Spleen (tissue), 11 donors: ENCODE results near the gene CSNK2A1. TPM values are rescaled to one million over a fixed set of nuclear protein-coding genes. Genes with fewer than 3 reads are reported as not detected.
A peak's percentile ranks its signal among the peaks of the same experiment; 100 is the strongest.

Experiments
- DNase-seq: peaks from one replicate; pipeline ENCODE4 v3.0.0-alpha.2; 2020
- H3K27ac ChIP-seq, 8 donors: fragments of 200-600 bp; sonication (generic) in 7 of 8; 1 replicate in 4 of 8; 2 replicates in 4 of 8; pipeline versions ENCODE4 v1.5.0 to v1.8.0; 2016 to 2021; ENCODE audit warnings: inconsistent platforms in 4 of 8, mild to moderate bottlenecking in 4 of 8, moderate library complexity in 1 of 8
- H3K27me3 ChIP-seq, 7 donors: fragments of 200-600 bp; sonication (generic) in 6 of 7; replicated peaks in 1 of 7; 1 replicate in 4 of 7; 2 replicates in 3 of 7; pipeline versions ENCODE4 v1.5.0 to v1.8.0; 2016 to 2021; ENCODE audit warnings: inconsistent platforms in 3 of 7, mild to moderate bottlenecking in 1 of 7
- H3K36me3 ChIP-seq, 6 donors: fragments of 200-600 bp; sonication (generic) in 5 of 6; 1 replicate in 4 of 6; 2 replicates in 2 of 6; pipeline versions ENCODE4 v1.5.0 to v1.8.0; 2016 to 2021; ENCODE audit warnings: inconsistent platforms in 2 of 6
- H3K4me1 ChIP-seq, 6 donors: fragments of 200-600 bp; sonication (generic) in 5 of 6; 1 replicate in 3 of 6; 2 replicates in 3 of 6; pipeline versions ENCODE4 v1.5.0 to v1.8.0; 2016 to 2021; ENCODE audit warnings: inconsistent platforms in 3 of 6
- H3K4me3 ChIP-seq, 8 donors: fragments of 200-600 bp; sonication (generic) in 7 of 8; 1 replicate in 4 of 8; 2 replicates in 4 of 8; pipeline versions ENCODE4 v1.5.0 to v1.8.0; 2016 to 2021; ENCODE audit warnings: inconsistent platforms in 4 of 8, mild to moderate bottlenecking in 4 of 8, moderate library complexity in 2 of 8
- H3K9me3 ChIP-seq, 8 donors: fragments of 200-600 bp; sonication (generic) in 7 of 8; 1 replicate in 4 of 8; 2 replicates in 4 of 8; pipeline versions ENCODE4 v1.5.0 to v1.8.0; 2016 to 2021; ENCODE audit warnings: inconsistent platforms in 4 of 8
- POLR2A ChIP-seq, 3 donors: fragments of 450-650 bp; IDR thresholded peaks; one replicate each; pipeline ENCODE4 v1.5.1; 2017; ENCODE audit warnings: antibody characterized with exemption in 3 of 3, mild to moderate bottlenecking in 1 of 3
- POLR2AphosphoS5 ChIP-seq, 3 donors: sonication (generic); formaldehyde crosslinking; IDR thresholded peaks; one replicate each; pipeline ENCODE4 v1.5.1; 2017; ENCODE audit warnings: antibody characterized with exemption in 3 of 3
- WGBS, 5 donors: extraction: QIAGEN DNeasy Blood & Tissue Kit in 3 of 5; methylation state at CpG; one replicate each; pipeline versions ENCODE4 v1.1.5 to v1.1.7; 2013 to 2018; 5-methylcytosine and 5-hydroxymethylcytosine counted together
- intact Hi-C: fragments of 100-400 bp; cut with DNase I; formaldehyde crosslinking; loops from one replicate; pipeline ENCODE4 v1.15.0; 2023; ENCODE audit warnings: low total_unique reads
- polyA plus RNA-seq, 3 donors: library from polyadenylated mRNA; stranded (reverse); fragments of 200-250 nt; gene quantifications; one replicate each; pipeline ENCODE4 v1.2.1, GENCODE V29; 2013
- total RNA-seq, 7 donors: library from RNA; depleted of rRNA in 3 of 7; stranded (reverse); fragments of >200 nt in 3 of 7; fragmentation: NEBNext Ultra II Directional in 4 of 7; extraction: Animal tissue kit (Norgen Biotek cat#: 25700) in 4 of 7; gene quantifications; one replicate each; pipeline versions ENCODE4 v1.1.0 to v1.2.1, GENCODE V29; 2016 to 2021
- TF ChIP-seq, protein P1 (sequence below), 11 experiments: fragments of 200-600 bp in 7 of 11; fragments of 450-650 bp in 4 of 11; sonication (generic) in 4 of 11; IDR thresholded peaks in 8 of 11; conservative IDR thresholded peaks in 3 of 11; 1 replicate in 7 of 11; 2 replicates in 4 of 11; pipeline versions ENCODE4 v1.4.0 to v1.8.0; 2016 to 2021; ENCODE audit warnings: antibody characterized with exemption in 11 of 11, inconsistent platforms in 4 of 11, mild to moderate bottlenecking in 1 of 11
- donor health status: healthy with polysubstance abuse.
- donor health status: DM: no; HTN: no; CAD: no; lungs with moderate emphysema.
- donor health status: DM: no; HTN: no; CAD: no.
- donor health status: Bipolar disorder and iron deficiency.
- donor health status: healthy.
- donor health status: DM: no; HTN: no; CAD: no.
- donor health status: DM: yes; HTN: yes; CAD: no.

Gene CSNK2A1
- total and polyA plus RNA-seq, 10 donors, result 16.4 to 92.9 (median 88.1) TPM

DNA sequence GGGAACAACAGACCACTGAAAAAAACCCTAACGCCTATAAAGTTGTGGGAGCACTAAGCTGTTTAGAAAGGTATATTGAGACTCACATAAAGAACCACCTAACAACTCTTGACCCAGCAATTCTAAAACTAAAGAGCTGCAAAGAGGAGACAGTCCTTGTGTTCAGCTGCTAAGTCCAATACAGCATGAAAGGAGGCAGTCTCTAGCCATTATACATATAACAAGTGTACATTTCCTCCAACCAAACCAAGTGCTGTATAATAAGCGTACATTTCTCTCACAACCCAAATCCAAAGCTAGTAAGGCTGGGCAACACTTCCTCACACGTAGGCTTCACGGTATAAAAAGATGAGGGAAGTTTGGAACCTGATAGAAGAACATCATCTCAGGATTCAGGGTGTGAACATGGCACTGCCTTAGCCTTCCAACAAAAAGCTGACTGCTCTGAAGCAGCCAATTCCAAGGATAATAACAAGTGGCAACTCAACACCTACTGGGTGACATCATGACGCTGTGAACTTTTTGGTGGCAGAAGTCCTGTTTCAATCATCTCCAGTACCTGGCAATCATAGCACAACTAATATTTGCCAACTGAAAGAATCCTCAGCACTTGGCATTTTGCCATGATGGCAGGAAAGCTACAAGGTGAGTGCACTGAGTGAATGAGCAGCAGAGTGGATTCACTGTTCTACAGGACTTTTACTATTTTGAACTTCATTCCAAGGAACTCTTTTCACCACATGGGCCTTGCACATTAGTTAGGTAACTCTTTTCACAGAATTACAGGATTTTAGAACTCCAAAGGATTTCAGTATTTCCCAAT, 97.9 kb downstream of the CSNK2A1 start:
- peak overlapping the region in 1 of 8 donors; percentile 4 for H3K27ac ChIP-seq
- H3K36me3 ChIP-seq, result peaks cover 0 to 77% (median 56%) of the 10 kb centered on the region in 6 donors
- H3K9me3 ChIP-seq, result no peaks in the 10 kb centered on the region
- no peak for TF ChIP-seq POLR2A (IDR thresholded peaks at IDR 0.05)
- no peak for TF ChIP-seq POLR2AphosphoS5 (IDR thresholded peaks at IDR 0.05)
- WGBS, 5 donors, result 88 to 95% (median 93%) methylated on average over 5 of the region's 5 CpGs
- no peak for DNase-seq
- no peak overlapping the region for H3K4me3 ChIP-seq
- intact Hi-C loops, result no loop called here
- no peaks in the 10 kb centered on the region for H3K27me3 ChIP-seq
- H3K4me1 ChIP-seq, result peaks cover 0 to 30% (median 0%) of the 10 kb centered on the region in 6 donors

DNA sequence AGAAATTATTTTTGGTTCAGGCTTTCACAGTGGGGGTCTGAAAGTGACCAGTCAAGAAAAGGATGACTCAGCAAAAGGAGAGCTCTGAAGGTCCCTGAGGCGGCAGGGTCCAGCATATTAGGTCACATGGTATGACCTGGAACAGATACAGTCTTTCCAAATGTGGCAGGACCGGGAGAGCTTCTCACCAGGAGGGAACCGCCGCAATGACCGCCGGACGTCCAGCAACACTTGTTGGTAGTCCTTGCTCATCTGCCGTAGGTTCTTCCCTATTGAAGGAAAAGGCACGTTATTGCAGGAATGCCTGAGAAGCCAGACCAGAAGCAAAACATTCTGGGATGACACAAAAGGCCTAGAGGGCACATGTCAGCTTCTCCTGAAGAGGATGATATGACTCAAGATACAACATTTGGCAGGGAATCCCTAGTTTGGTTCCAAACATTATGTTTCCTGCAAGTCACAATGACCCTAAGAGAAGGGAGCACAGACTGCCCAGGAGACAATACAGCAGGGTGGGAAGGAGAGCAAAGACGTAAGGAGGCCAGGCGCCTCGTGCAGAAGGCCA, 98.6 kb downstream of the CSNK2A1 start:
- 75 to 86% (median 83%) methylated on average over 12 of the region's 12 CpGs for WGBS, 5 donors
- Histone ChIP-seq H3K4me1 (peaks cover 0 to 27% (median 0%) of the 10 kb centered on the region in 6 donors), H3K4me3 (no peak overlapping the region), H3K27me3 (no peaks in the 10 kb centered on the region), H3K36me3 (peaks cover 0 to 83% (median 63%) of the 10 kb centered on the region in 6 donors), H3K27ac (peak overlapping the region in 1 of 8 donors; percentile 4), H3K9me3 (no peaks in the 10 kb centered on the region)
- no peak for DNase-seq
- no peak for TF ChIP-seq POLR2AphosphoS5 (IDR thresholded peaks at IDR 0.05)
- TF ChIP-seq POLR2A (IDR thresholded peaks at IDR 0.05), result no peak
- TF ChIP-seq, protein P1, sequence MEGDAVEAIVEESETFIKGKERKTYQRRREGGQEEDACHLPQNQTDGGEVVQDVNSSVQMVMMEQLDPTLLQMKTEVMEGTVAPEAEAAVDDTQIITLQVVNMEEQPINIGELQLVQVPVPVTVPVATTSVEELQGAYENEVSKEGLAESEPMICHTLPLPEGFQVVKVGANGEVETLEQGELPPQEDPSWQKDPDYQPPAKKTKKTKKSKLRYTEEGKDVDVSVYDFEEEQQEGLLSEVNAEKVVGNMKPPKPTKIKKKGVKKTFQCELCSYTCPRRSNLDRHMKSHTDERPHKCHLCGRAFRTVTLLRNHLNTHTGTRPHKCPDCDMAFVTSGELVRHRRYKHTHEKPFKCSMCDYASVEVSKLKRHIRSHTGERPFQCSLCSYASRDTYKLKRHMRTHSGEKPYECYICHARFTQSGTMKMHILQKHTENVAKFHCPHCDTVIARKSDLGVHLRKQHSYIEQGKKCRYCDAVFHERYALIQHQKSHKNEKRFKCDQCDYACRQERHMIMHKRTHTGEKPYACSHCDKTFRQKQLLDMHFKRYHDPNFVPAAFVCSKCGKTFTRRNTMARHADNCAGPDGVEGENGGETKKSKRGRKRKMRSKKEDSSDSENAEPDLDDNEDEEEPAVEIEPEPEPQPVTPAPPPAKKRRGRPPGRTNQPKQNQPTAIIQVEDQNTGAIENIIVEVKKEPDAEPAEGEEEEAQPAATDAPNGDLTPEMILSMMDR (IDR thresholded peaks at IDR 0.05 in 8 of 11, conservative IDR thresholded peaks at IDR 0.05 in 3 of 11), result no peak
- intact Hi-C loops, result no loop called here

DNA sequence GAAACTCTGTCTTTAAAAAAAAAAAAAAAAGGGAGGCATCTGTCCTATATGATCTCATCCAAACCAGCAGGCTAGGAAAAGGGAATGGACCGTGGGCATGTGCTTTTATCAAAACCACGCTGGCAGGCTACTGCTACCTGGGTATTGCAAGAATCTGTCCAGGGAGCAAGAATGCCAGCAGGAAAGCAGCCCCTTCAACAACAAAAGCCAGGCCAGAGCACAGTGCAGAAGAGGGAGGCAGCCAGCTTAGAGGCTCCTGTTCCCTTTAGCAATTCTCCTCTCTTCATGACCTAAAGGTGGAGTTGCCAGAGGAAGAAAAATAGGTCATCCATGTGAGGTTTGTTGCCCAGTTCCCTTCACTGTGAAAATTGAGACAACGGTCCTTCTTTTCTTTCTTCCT, 99.5 kb downstream of the CSNK2A1 start:
- intact Hi-C loops, result no loop called here
- H3K9me3 ChIP-seq, result no peaks in the 10 kb centered on the region
- peaks cover 5 to 30% (median 8%) of the 10 kb centered on the region in 6 donors for H3K4me1 ChIP-seq
- DNase-seq, result no peak
- peaks cover 0 to 91% (median 64%) of the 10 kb centered on the region in 6 donors for H3K36me3 ChIP-seq
- H3K4me3 ChIP-seq, result no peak overlapping the region
- TF ChIP-seq, protein P1 (IDR thresholded peaks at IDR 0.05 in 8 of 11, conservative IDR thresholded peaks at IDR 0.05 in 3 of 11), result no peak
- TF ChIP-seq POLR2A (IDR thresholded peaks at IDR 0.05) (no peak), POLR2AphosphoS5 (IDR thresholded peaks at IDR 0.05) (no peak)
- no peak overlapping the region for H3K27ac ChIP-seq
- no peaks in the 10 kb centered on the region for H3K27me3 ChIP-seq
- WGBS, 5 donors, result 84 to 95% (median 89%) methylated on average over 3 of the region's 3 CpGs

DNA sequence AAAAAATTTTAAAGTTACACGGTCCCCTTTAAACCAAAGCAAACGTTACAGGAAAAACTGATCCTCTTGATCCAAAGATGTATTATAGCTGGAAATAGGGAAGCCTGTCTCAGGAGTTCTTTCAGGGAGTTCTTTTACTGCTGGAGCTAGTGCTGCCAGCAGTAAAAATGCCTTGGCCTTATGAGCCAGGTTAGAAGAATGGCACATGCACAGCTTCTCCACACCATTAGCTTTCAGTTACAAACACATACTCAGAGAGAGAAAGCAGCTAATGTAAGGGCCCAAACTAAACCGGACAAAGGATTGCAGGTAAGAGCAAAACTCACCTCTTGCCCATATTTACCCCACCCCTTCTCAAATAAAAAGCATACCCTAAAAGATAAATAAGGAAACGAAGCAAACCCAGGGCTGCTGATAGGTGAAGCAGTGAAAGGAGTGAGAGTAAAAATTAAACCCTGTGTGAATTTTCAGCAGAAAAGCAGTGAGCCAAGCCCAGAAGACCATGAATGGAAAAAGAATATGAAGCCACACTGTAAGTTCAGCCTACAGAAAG, 100.3 kb downstream of the CSNK2A1 start:
- DNase-seq, result no peak
- no peaks in the 10 kb centered on the region for H3K9me3 ChIP-seq
- peaks cover 0 to 99% (median 64%) of the 10 kb centered on the region in 6 donors for H3K36me3 ChIP-seq
- no peak overlapping the region for H3K27ac ChIP-seq
- H3K4me3 ChIP-seq, result no peak overlapping the region
- 90 to 95% (median 93%) methylated on average over 4 of the region's 4 CpGs for WGBS, 5 donors
- intact Hi-C loops, result no loop called here
- no peaks in the 10 kb centered on the region for H3K27me3 ChIP-seq
- peaks cover 12 to 39% (median 16%) of the 10 kb centered on the region in 6 donors for H3K4me1 ChIP-seq
- TF ChIP-seq POLR2AphosphoS5 (IDR thresholded peaks at IDR 0.05) (no peak), POLR2A (IDR thresholded peaks at IDR 0.05) (no peak)
- TF ChIP-seq, protein P1 (IDR thresholded peaks at IDR 0.05 in 8 of 11, conservative IDR thresholded peaks at IDR 0.05 in 3 of 11), result no peak
